ENCODE measurements around the gene LRPAP1.

The LRPAP1 gene

GRCh38 chr4:3472411-3473141 lies 59.6 kb downstream of the LRPAP1 start:
- CTCF ChIA-PET, result interaction anchor here (0.7 to 3.0 kb wide), 2 partner anchors 8 to 31 kb away, joined by 3 to 16 read pairs; no protein-coding TSS in a partner anchor
- H3K4me1 ChIP-seq (ENCODE audit: control insufficient read depth, insufficient read depth, low read length), result no peaks in the 10 kb centered on the region
- no peaks in the 10 kb centered on the region for H3K9me3 ChIP-seq (ENCODE audit: control insufficient read depth, insufficient read depth, low read depth, low read length)
- H3K27ac ChIP-seq (ENCODE audit: extremely low read depth, low read depth, low read length), result no peak overlapping the region
- POLR2A ChIA-PET, result no interaction called here
- no peak overlapping the region for H3K4me3 ChIP-seq (ENCODE audit: low read depth, low read length)
- H3K36me3 ChIP-seq (ENCODE audit: control insufficient read depth in 2 of 2, insufficient read depth in 1 of 2, low read length in 2 of 2), result no peaks in the 10 kb centered on the region
- TF ChIP-seq PRDM1 (tag by site-specific recombination; IDR thresholded peaks at IDR 0.05), result no peak
- no peak for TF ChIP-seq BCL11B (tag by site-specific recombination; IDR thresholded peaks at IDR 0.05; ENCODE audit: low read depth)
- no peak for TF ChIP-seq GFI1B (tag by site-specific recombination; IDR thresholded peaks at IDR 0.05)
- TF ChIP-seq YY1 (tag by site-specific recombination; IDR thresholded peaks at IDR 0.05), result no peak
- no peak for TF ChIP-seq ZNF639 (tag by site-specific recombination; IDR thresholded peaks at IDR 0.05)
- no peak for TF ChIP-seq SCRT1 (tag by site-specific recombination; IDR thresholded peaks at IDR 0.05; ENCODE audit: borderline replicate concordance)
- TF ChIP-seq ZNF112 (tag by site-specific recombination; IDR thresholded peaks at IDR 0.05), result no peak
- no peak for TF ChIP-seq TSHZ1 (tag by site-specific recombination; IDR thresholded peaks at IDR 0.05; ENCODE audit: borderline replicate concordance)
- no peak for TF ChIP-seq GLIS1 (tag by site-specific recombination; IDR thresholded peaks at IDR 0.05)
- TF ChIP-seq GLI4 (tag by site-specific recombination; IDR thresholded peaks at IDR 0.05), result no peak

GRCh38 chr4:3471886-3472285 lies 60.3 kb downstream of the LRPAP1 start:
- no peaks in the 10 kb centered on the region for H3K36me3 ChIP-seq (ENCODE audit: control insufficient read depth in 2 of 2, insufficient read depth in 1 of 2, low read length in 2 of 2)
- TF ChIP-seq SP7 (tag by site-specific recombination; IDR thresholded peaks at IDR 0.05), result no peak
- no peak for TF ChIP-seq ZNF112 (tag by site-specific recombination; IDR thresholded peaks at IDR 0.05)
- no peak for TF ChIP-seq ZNF292 (tag by site-specific recombination; IDR thresholded peaks at IDR 0.05; ENCODE audit: borderline replicate concordance, low read depth)
- no peak for TF ChIP-seq ZNF658 (tag by site-specific recombination; IDR thresholded peaks at IDR 0.05)
- TF ChIP-seq AEBP2 (tag by site-specific recombination; IDR thresholded peaks at IDR 0.05; ENCODE audit: borderline replicate concordance), result no peak
- TF ChIP-seq ZNF202 (tag by site-specific recombination; IDR thresholded peaks at IDR 0.05; ENCODE audit: borderline replicate concordance), result no peak
- no peak for TF ChIP-seq ZNF843 (tag by site-specific recombination; IDR thresholded peaks at IDR 0.05)
- no peak for TF ChIP-seq TSHZ1 (tag by site-specific recombination; IDR thresholded peaks at IDR 0.05; ENCODE audit: borderline replicate concordance)
- TF ChIP-seq ZBTB10 (tag by site-specific recombination; IDR thresholded peaks at IDR 0.05), result no peak
- no peak for TF ChIP-seq ZNF585B (tag by site-specific recombination; IDR thresholded peaks at IDR 0.05)
- TF ChIP-seq ZNF302 (tag by site-specific recombination; IDR thresholded peaks at IDR 0.05; ENCODE audit: low read depth), result no peak
- no peak for TF ChIP-seq ZNF549 (tag by site-specific recombination; IDR thresholded peaks at IDR 0.05)
- no peak for TF ChIP-seq BCL11A (tag by site-specific recombination; IDR thresholded peaks at IDR 0.05; ENCODE audit: low read depth)
- no peak overlapping the region for H3K27ac ChIP-seq (ENCODE audit: extremely low read depth, low read depth, low read length)
- no peaks in the 10 kb centered on the region for H3K9me3 ChIP-seq (ENCODE audit: control insufficient read depth, insufficient read depth, low read depth, low read length)
- no peak overlapping the region for H3K4me3 ChIP-seq (ENCODE audit: low read depth, low read length)
- ChIA-PET CTCF (interaction anchor here (3.0 kb wide), 1 partner anchor 9 kb away, joined by 16 read pairs; no protein-coding TSS in a partner anchor), POLR2A (no interaction called here)
- H3K4me1 ChIP-seq (ENCODE audit: control insufficient read depth, insufficient read depth, low read length), result no peaks in the 10 kb centered on the region

Measured in HEK293 (cell line).